Fibroblast of the aortic adventitia (primary cell): Measurements from ENCODE around the gene EEF1AKMT3. TPM values are rescaled to one million over a fixed set of nuclear protein-coding genes. Genes with fewer than 3 reads are reported as not detected.

Source experiments
- DNase-seq: peaks from one replicate; pipeline ENCODE4 v3.0.0-alpha.2; 2010; ENCODE audit warnings: low read depth
- H3K4me3 ChIP-seq: 2 replicates; pipeline ENCODE4 v1.5.1; 2011; ENCODE audit warnings: low read depth, mild to moderate bottlenecking, control low read depth, low read length, moderate library complexity
- total RNA-seq: library from RNA; depleted of rRNA; stranded (reverse); fragments of >200 nt; gene quantifications from 2 replicates; pipeline ENCODE4 v1.2.3, GENCODE V29; 2012; ENCODE audit warnings: low replicate concordance
- TF ChIP-seq, protein P1 (sequence below): IDR thresholded peaks from 2 replicates; pipeline ENCODE4 v1.5.1; 2011; ENCODE audit warnings: mild to moderate bottlenecking, low read length, control low read depth, inconsistent platforms; ENCODE audit not compliant: insufficient read depth

The EEF1AKMT3 gene
- total RNA-seq, 1 donor, result 6.6 TPM

DNA sequence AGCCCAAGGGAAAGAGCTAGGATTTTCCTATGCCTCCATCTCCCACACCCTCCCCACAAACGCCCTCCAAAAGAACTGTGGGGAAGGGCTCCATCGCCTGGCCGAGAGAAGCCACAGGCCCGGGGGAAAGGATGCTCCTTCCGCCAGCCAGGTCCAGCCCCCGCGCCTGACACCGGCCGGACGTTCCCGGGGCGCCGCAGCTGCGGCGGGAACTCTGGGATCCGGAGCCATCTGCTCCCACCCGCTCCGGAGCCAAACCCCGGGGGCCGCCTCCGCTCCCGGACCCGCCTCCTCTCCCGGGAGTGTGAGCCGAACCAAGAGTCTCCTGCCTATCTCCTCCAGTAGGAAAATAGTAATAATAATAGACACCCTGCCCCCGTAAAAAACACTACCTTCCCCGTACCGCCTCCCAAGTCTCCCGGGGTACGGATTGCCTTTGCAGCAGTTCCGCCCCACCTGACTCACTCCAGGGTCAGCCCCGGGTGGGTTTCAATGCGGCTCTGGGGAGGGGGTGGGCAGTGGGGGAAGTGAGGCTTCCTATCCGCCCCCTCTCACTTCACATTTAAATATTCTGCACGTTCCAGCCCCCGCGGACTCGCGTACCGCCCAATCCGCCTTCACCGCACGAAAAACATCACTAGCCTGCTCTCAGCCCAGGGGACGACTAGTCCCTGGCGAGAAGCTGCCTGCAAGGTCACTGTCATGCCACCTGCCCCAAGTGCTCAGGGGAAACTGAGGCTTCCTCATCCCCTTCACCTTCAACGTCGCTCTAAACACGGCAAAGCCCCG, 36.3 kb upstream of the EEF1AKMT3 start:
- DNase-seq, result no peak
- TF ChIP-seq, protein P1, sequence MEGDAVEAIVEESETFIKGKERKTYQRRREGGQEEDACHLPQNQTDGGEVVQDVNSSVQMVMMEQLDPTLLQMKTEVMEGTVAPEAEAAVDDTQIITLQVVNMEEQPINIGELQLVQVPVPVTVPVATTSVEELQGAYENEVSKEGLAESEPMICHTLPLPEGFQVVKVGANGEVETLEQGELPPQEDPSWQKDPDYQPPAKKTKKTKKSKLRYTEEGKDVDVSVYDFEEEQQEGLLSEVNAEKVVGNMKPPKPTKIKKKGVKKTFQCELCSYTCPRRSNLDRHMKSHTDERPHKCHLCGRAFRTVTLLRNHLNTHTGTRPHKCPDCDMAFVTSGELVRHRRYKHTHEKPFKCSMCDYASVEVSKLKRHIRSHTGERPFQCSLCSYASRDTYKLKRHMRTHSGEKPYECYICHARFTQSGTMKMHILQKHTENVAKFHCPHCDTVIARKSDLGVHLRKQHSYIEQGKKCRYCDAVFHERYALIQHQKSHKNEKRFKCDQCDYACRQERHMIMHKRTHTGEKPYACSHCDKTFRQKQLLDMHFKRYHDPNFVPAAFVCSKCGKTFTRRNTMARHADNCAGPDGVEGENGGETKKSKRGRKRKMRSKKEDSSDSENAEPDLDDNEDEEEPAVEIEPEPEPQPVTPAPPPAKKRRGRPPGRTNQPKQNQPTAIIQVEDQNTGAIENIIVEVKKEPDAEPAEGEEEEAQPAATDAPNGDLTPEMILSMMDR, result peak; percentile 31
- peak overlapping the region; percentile 13 for H3K4me3 ChIP-seq

DNA sequence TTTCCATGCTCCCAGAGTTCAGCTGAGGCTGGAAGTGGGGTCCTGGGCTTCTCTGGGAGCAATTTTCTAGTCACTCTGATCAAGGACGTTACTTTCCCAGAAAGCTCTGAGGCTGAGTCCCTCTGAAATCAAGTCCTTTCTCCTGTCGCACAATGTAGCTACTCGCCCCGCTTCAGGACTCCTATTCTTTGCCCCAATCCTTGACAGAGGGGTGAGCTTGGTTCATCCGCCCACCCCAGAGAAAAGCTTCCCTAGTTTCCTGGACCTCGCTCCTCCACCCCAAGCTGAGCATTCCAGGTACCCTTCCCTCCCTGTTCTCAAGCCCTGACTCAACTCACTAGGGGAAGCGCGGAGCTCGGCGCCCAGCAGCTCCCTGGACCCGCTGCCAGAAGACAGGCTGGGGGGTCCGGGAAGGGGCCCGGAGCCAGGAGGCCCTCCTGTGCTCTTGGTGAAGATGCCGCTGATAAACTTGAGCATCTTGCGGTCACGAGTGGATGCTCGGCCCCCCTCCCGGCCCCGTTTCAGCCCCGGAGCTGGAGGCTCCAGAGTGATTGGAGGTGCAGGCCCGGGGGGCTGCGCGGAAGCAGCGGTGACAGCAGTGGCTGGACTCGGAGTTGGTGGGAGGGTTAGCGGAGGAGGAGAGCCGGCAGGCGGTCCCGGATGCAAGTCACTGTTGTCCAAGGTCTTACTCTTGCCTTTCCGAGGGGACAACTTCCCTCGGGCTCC, 35.5 kb upstream of the EEF1AKMT3 start:
- TF ChIP-seq, protein P1, result no peak
- H3K4me3 ChIP-seq, result no peak overlapping the region
- no peak for DNase-seq

- DNase-seq, result no peak
- TF ChIP-seq, protein P1, result peak; percentile 38
- H3K4me3 ChIP-seq, result peak overlapping the region; percentile 42
Observed at GRCh38 chr12:57737467-57738460, 34.6 kb upstream of the EEF1AKMT3 start.

GRCh38 chr12:57738661-57739237, 33.7 kb upstream of the EEF1AKMT3 start, which contains the start of gene AGAP2:
Gene AGAP2, minus strand, starts transcription at chr12:57738742. Its CDS starts 496 bp downstream, at chr12:57738246.
- TF ChIP-seq, protein P1, result no peak
- DNase-seq, result no peak
- peak within 1 kb of the TSS; percentile 42 for H3K4me3 ChIP-seq

DNA sequence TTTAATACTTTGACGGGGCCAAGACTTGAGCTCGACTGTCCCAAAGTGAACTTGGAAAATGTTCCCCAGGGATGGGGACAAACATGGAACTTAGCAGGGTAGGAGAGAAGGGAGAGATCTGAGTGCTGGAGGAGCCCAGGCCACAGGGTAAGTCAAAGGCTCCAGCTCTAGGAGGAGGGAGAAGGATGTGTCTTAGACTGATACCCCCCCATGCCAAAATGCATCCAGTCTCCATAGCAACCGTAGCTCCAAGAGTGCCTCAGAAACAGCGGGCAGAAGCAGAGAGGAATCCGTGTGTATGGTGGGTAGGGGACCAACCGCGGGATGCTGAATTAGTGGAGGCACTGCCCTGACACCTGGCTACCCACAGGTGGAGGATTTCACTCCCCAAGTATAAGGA, 33.0 kb upstream of the EEF1AKMT3 start:
- TF ChIP-seq, protein P1, result no peak
- no peak overlapping the region for H3K4me3 ChIP-seq
- no peak for DNase-seq

DNA sequence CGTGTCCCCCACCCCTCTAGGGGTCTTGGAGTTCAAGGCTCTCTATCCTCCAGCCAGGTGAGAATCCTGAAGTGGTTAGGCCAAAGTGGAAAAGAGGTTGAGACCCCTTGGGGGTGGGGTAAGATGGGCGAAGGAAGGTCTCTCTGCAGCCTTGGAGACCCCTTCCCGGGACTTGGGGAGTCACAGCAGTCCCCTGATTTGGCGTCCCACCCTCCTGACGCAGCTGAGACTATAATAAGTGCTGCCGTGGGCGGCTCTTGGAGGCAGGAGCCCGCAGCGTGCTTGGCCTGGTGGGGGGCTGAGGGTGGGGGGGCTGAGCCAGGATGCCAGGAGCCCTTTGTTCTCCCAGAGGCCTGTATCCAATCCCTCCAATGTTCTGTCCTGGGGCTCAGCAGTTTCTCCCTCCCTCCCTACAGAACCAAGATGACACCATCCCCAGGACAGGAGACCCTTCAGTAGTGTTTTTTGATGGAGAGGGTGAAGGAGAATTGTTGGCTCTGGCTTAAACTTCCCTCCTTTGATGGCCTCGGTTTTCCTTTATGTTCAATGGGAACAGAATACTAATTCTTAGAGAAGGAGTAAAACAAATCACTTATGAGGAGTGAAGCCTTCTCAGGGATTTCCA, 32.4 kb upstream of the EEF1AKMT3 start:
- TF ChIP-seq, protein P1, result no peak
- DNase-seq, result no peak
- H3K4me3 ChIP-seq, result no peak overlapping the region
